Fibroblast of lung (primary cell): ENCODE measurements around the gene WDR93. TPM values are rescaled to one million over a fixed set of nuclear protein-coding genes. Genes with fewer than 3 reads are reported as not detected.

ENCODE experiments used
- DNase-seq, 2 donors: peaks; one replicate each; pipeline versions ENCODE4 v3.0.0 to v3.0.0-alpha.2; 2010; ENCODE audit warnings: low read depth in 2 of 2
- H2AFZ ChIP-seq: 2 replicates; pipeline ENCODE4 v1.5.1; 2012; ENCODE audit warnings: low read length, control low read depth, inconsistent platforms
- H3K27ac ChIP-seq: 2 replicates; pipeline ENCODE4 v1.5.1; 2011; ENCODE audit warnings: low read length, control low read depth; ENCODE audit not compliant: insufficient read depth
- H3K27me3 ChIP-seq: 2 replicates; pipeline ENCODE4 v1.5.1; 2011; ENCODE audit warnings: mild to moderate bottlenecking, low read length; ENCODE audit not compliant: control insufficient read depth, insufficient read depth
- H3K36me3 ChIP-seq: 2 replicates; pipeline ENCODE4 v1.5.1; 2011; ENCODE audit warnings: low read length; ENCODE audit not compliant: control insufficient read depth, insufficient read depth
- H3K4me1 ChIP-seq: 2 replicates; pipeline ENCODE4 v1.5.1; 2011; ENCODE audit warnings: low read length; ENCODE audit not compliant: control insufficient read depth, insufficient read depth; ENCODE audit errors: extremely low read depth
- H3K4me2 ChIP-seq: 2 replicates; pipeline ENCODE4 v1.5.1; 2011; ENCODE audit warnings: low read length, control low read depth; ENCODE audit not compliant: insufficient read depth; ENCODE audit errors: extremely low read depth
- H3K4me3 ChIP-seq, 4 experiments: fragments of 200-600 bp in 1 of 4; sonication (generic) in 1 of 4; replicated peaks in 1 of 4; 2 replicates each; pipeline ENCODE4 v1.5.1; 2011 to 2016; ENCODE audit warnings: low read length in 4 of 4, low read depth in 3 of 4, mild to moderate bottlenecking in 3 of 4, control low read depth in 2 of 4, inconsistent platforms in 1 of 4, mixed read lengths in 1 of 4; ENCODE audit not compliant: insufficient read depth in 1 of 4; ENCODE audit errors: control extremely low read depth in 1 of 4
- H3K79me2 ChIP-seq: 2 replicates; pipeline ENCODE4 v1.5.1; 2012; ENCODE audit warnings: mild to moderate bottlenecking, low read length, inconsistent platforms; ENCODE audit not compliant: control insufficient read depth, insufficient read depth
- H3K9ac ChIP-seq: 2 replicates; pipeline ENCODE4 v1.5.1; 2011; ENCODE audit warnings: mild to moderate bottlenecking, low read length, control low read depth; ENCODE audit not compliant: insufficient read depth
- H3K9me3 ChIP-seq: 2 replicates; pipeline ENCODE4 v1.5.1; 2012; ENCODE audit warnings: low read depth, low read length; ENCODE audit not compliant: control insufficient read depth, insufficient read depth
- H4K20me1 ChIP-seq: 2 replicates; pipeline ENCODE4 v1.5.1; 2011; ENCODE audit warnings: low read length; ENCODE audit not compliant: control insufficient read depth, insufficient read depth; ENCODE audit errors: extremely low read depth
- CTCF ChIP-seq, 2 donors: IDR thresholded peaks in 1 of 2; conservative IDR thresholded peaks in 1 of 2; 1 replicate in 1 of 2; 2 replicates in 1 of 2; pipeline ENCODE4 v1.5.1; 2011 to 2012; ENCODE audit warnings: low read length in 2 of 2, control low read depth in 1 of 2, inconsistent platforms in 1 of 2, low read depth in 1 of 2, mild to moderate bottlenecking in 1 of 2
- EZH2 ChIP-seq: IDR thresholded peaks from 2 replicates; pipeline ENCODE4 v1.5.1; 2012; ENCODE audit warnings: low read length, control low read depth, mild to moderate bottlenecking; ENCODE audit errors: missing control alignments
- polyA plus RNA-seq, 2 donors: library from polyadenylated mRNA; depleted of rRNA in 1 of 2; stranded (reverse) in 1 of 2; unstranded in 1 of 2; fragments of >200 nt; gene quantifications; 2 replicates each; pipeline ENCODE4 v1.2.1, GENCODE V29; 2011 to 2012; ENCODE audit warnings: missing spikeins in 1 of 2
- total RNA-seq: library from RNA; depleted of rRNA; stranded (reverse); fragments of >200 nt; gene quantifications from 2 replicates; pipeline ENCODE4 v1.2.1, GENCODE V29; 2014

The WDR93 gene
- total and polyA plus RNA-seq, 2 donors (not counting 1 experiment from before 2014, with no cell fraction given), result 0.14 to 0.17 TPM

DNA sequence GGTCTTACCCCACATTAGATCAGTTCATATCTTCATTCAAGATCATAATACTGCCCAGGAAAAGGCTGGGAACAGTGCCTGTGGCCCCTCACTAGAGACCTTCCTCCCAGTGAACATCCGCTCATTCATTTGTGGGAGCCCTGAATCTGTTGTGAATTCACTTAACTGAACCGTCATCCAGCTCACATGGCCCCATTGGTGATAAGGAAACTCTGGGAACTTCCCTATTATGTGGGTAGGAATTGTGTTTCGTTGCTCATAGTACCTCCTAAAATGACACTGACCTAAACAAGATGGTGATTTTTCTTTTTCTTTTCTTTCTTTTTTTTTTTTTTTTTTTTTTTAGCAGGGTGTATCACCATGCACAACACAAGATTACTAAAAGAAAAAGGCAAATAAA is 78.8 kb downstream of the WDR93 start:
- H3K9me3 ChIP-seq, result no peaks in the 10 kb centered on the region
- H3K36me3 ChIP-seq, result no peaks in the 10 kb centered on the region
- no peak overlapping the region for H3K4me3 ChIP-seq
- DNase-seq, result no peak
- peaks cover 6% of the 10 kb centered on the region for H3K4me1 ChIP-seq
- H3K27ac ChIP-seq, result no peak overlapping the region
- no peak overlapping the region for H3K9ac ChIP-seq
- H2AFZ ChIP-seq, result no peak overlapping the region
- no peaks in the 10 kb centered on the region for H3K27me3 ChIP-seq
- H3K79me2 ChIP-seq, result no peaks in the 10 kb centered on the region
- TF ChIP-seq CTCF (conservative IDR thresholded peaks at IDR 0.05 in 1 of 2, IDR thresholded peaks at IDR 0.05 in 1 of 2; ENCODE audit: low read depth in 1 of 2, low read length in 2 of 2), result no peak
- no peak for TF ChIP-seq EZH2
- H3K4me2 ChIP-seq, result no peak overlapping the region
- no peaks in the 10 kb centered on the region for H4K20me1 ChIP-seq

- H3K79me2 ChIP-seq, result no peaks in the 10 kb centered on the region
- H3K9me3 ChIP-seq, result no peaks in the 10 kb centered on the region
- no peak for TF ChIP-seq EZH2
- no peak for TF ChIP-seq CTCF (conservative IDR thresholded peaks at IDR 0.05 in 1 of 2, IDR thresholded peaks at IDR 0.05 in 1 of 2; ENCODE audit: low read depth in 1 of 2, low read length in 2 of 2)
- H3K27ac ChIP-seq, result no peak overlapping the region
- no peak overlapping the region for H2AFZ ChIP-seq
- H3K4me2 ChIP-seq, result no peak overlapping the region
- no peak overlapping the region for H3K4me3 ChIP-seq
- no peaks in the 10 kb centered on the region for H4K20me1 ChIP-seq
- peaks cover 6% of the 10 kb centered on the region for H3K4me1 ChIP-seq
- DNase-seq, result peak in 1 of 2 donors; percentile 74
- no peak overlapping the region for H3K9ac ChIP-seq
- no peaks in the 10 kb centered on the region for H3K36me3 ChIP-seq
- no peaks in the 10 kb centered on the region for H3K27me3 ChIP-seq
These were observed 79.4 kb downstream of the WDR93 start for GRCh38 chr15:89770041-89770440.

DNA sequence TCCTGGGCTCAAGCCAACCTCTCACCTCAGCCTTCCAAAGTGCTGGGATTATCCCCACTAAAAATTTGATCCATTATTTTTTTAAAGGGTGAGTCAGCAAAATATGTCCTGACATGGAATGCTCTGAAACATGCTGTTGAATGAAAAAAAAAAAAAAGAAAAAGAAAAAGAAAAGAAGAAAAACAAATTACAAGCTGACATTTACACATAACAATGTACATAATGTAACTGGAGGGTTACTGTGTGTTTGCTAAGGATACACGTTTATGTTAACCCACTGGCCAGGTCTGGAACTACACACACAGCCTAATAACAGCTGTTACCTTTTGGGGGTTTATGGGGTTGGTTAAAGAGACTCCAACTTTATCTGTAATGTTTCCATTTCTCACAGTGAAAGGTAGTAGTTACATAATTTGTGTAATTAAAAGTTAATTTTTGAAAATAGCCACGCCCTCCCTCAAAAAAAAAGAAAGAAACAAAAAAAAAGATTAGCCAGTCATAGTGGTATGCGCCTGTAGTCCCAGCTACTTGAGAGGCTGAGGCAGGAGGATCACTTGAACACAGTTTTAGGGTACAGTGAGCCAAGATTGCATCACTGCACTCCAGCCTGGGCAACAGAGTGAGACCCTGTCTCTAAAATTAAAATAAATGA is 82.4 kb downstream of the WDR93 start:
- H3K4me2 ChIP-seq, result no peak overlapping the region
- H3K27ac ChIP-seq, result no peak overlapping the region
- TF ChIP-seq EZH2 (no peak), CTCF (conservative IDR thresholded peaks at IDR 0.05 in 1 of 2, IDR thresholded peaks at IDR 0.05 in 1 of 2; ENCODE audit: low read depth in 1 of 2, low read length in 2 of 2) (peak; percentile 29 to 44)
- no peak overlapping the region for H3K4me3 ChIP-seq
- H3K79me2 ChIP-seq, result no peaks in the 10 kb centered on the region
- no peaks in the 10 kb centered on the region for H4K20me1 ChIP-seq
- no peaks in the 10 kb centered on the region for H3K9me3 ChIP-seq
- H3K27me3 ChIP-seq, result no peaks in the 10 kb centered on the region
- H2AFZ ChIP-seq, result no peak overlapping the region
- H3K9ac ChIP-seq, result no peak overlapping the region
- H3K36me3 ChIP-seq, result no peaks in the 10 kb centered on the region
- H3K4me1 ChIP-seq, result peaks cover 6% of the 10 kb centered on the region
- DNase-seq, result peak; percentile 20 to 36
